AG04449 (cell line): ENCODE measurements around the gene EFHB.
A peak's percentile ranks its signal among the peaks of the same experiment; 100 is the strongest.
"Not testable (repeated sequence)": the region's sequence is repeated elsewhere in the genome, so short reads cannot be mapped to it uniquely, and the experiment has no call there.

Experiments used
- CTCF ChIA-PET: fragments of 350-600 bp; formaldehyde crosslinking; extraction: SDS; loops from one replicate; lab custom pipeline; 2021; ENCODE audit warnings: antibody characterized with exemption; lab: Yijun Ruan, JAX
- POLR2A ChIA-PET: fragments of 400-600, 350-600 bp; formaldehyde crosslinking; extraction: SDS; loops from one replicate; lab custom pipeline; 2020; ENCODE audit warnings: antibody characterized with exemption, inconsistent platforms; lab: Yijun Ruan, JAX
- DNase-seq: peaks from one replicate; pipeline ENCODE4 v3.0.0-alpha.2; 2010; ENCODE audit warnings: low read depth, low spot score
- H3K4me3 ChIP-seq: 2 replicates; pipeline ENCODE4 v1.5.1; 2011; ENCODE audit warnings: low read depth, mild to moderate bottlenecking, control low read depth, low read length
- CTCF ChIP-seq: IDR thresholded peaks from one replicate; pipeline ENCODE4 v1.5.1; 2011; ENCODE audit warnings: mild to moderate bottlenecking, moderate library complexity, low read length, control low read depth, inconsistent platforms; ENCODE audit not compliant: insufficient read depth; ENCODE audit errors: missing control alignments

The EFHB gene

GRCh38 chr3:19898721-19899120, 35.3 kb downstream of the EFHB start:
- no peak overlapping the region for H3K4me3 ChIP-seq
- DNase-seq, result no peak
- ChIA-PET POLR2A (no interaction called here), CTCF (interaction anchor here (1.3 to 6.9 kb wide), 3 partner anchors 10 to 550 kb away, joined by 3 to 61 read pairs (median 4); no protein-coding TSS in a partner anchor)
- TF ChIP-seq CTCF, result no peak

- CTCF ChIA-PET, result no interaction called here
- POLR2A ChIA-PET, result no interaction called here
- no peak for TF ChIP-seq CTCF
- no peak for DNase-seq
- H3K4me3 ChIP-seq, result no peak overlapping the region
These were observed 42.3 kb downstream of the EFHB start for GRCh38 chr3:19891740-19892139.

- POLR2A ChIA-PET, result interaction anchor here (1.0 kb wide), 1 partner anchor 49 kb away, joined by 3 read pairs; no protein-coding TSS in a partner anchor
- no peak for TF ChIP-seq CTCF
- DNase-seq, result no peak
- H3K4me3 ChIP-seq, result peak overlapping the region; percentile 30
- CTCF ChIA-PET, result interaction anchor here (1.2 to 5.3 kb wide), 4 partner anchors 8 to 22 kb away, joined by 3 to 61 read pairs (median 26); no protein-coding TSS in a partner anchor
These were observed 45.4 kb downstream of the EFHB start for GRCh38 chr3:19888428-19889152.

- H3K4me3 ChIP-seq, POLR2A ChIA-PET, DNase-seq: not testable (repeated sequence)
- CTCF ChIA-PET, result interaction anchor here (1.3 to 5.3 kb wide), 5 partner anchors 10 to 50 kb away, joined by 4 to 61 read pairs (median 16); no protein-coding TSS in a partner anchor
These were observed 46.9 kb downstream of the EFHB start for GRCh38 chr3:19887122-19887521.

- no peak for DNase-seq
- no peak for TF ChIP-seq CTCF
- no peak overlapping the region for H3K4me3 ChIP-seq
- ChIA-PET CTCF (interaction anchor here (0.8 to 5.3 kb wide), 9 partner anchors 9 to 300 kb away, joined by 3 to 61 read pairs (median 5); partner anchors contain the start of gene SGO1), POLR2A (no interaction called here)
These were observed 47.6 kb downstream of the EFHB start for GRCh38 chr3:19886404-19886803.

- no peak for DNase-seq
- no peak overlapping the region for H3K4me3 ChIP-seq
- TF ChIP-seq CTCF, result peak; percentile 34
- CTCF ChIA-PET, result interaction anchor here (0.5 to 5.3 kb wide), 13 partner anchors 8 to 301 kb away, joined by 3 to 61 read pairs (median 5); partner anchors contain the start of gene SGO1
- POLR2A ChIA-PET, result no interaction called here
These were observed 48.5 kb downstream of the EFHB start for GRCh38 chr3:19885468-19885867.
